Measurements from ENCODE around the gene SNUPN.
A peak's percentile ranks its signal among the peaks of the same experiment; 100 is the strongest.

DNA sequence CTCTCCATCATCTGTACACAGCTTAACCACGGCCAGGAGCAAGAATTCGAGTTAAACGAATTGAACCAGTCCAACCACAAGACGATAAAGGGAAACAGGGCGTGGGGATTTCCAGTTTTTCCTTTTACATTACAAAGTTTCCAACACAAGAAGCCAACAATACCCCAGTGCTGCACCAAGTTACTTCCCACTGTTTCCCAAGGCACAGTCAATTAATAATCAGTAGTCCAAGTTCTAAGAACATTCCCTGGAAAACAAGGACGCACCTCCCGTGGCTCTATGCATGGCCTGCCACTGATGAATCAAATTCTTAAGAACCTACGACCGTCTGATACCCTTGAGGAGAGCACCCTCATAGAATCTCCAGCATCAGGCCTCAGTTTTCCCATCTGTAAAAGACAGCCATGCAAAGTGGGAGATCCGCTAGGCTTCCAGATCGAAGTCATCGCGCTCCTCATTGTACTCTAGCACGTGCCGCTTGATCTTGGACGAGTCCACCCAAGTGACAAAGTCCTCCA lies 13.7 kb upstream of the SNUPN start:
- TF ChIP-seq BHLHE40 (IDR thresholded peaks at IDR 0.05; ENCODE audit: low read depth, low read length) (peak; percentile 82), CTCF (conservative IDR thresholded peaks at IDR 0.05; ENCODE audit: low read depth, low read length) (no peak), NFE2L2 (IDR thresholded peaks at IDR 0.05; ENCODE audit: low read depth, low read length) (no peak), MXI1 (IDR thresholded peaks at IDR 0.05; ENCODE audit: borderline replicate concordance, low read depth, low read length) (no peak), POLR2A (IDR thresholded peaks at IDR 0.05; ENCODE audit: low read depth, low read length) (no peak), RAD21 (IDR thresholded peaks at IDR 0.05; ENCODE audit: low read length) (no peak)
